Inferior parietal cortex (tissue), 1 donor: ENCODE measurements around the gene PRDX5.
A peak's percentile ranks its signal among the peaks of the same experiment; 100 is the strongest.
"Not testable (repeated sequence)": the region's sequence is repeated elsewhere in the genome, so short reads cannot be mapped to it uniquely, and the experiment has no call there.

ENCODE experiments used
- DNase-seq: peaks from one replicate; pipeline ENCODE4 v3.0.0-alpha.2; 2016; ENCODE audit errors: extremely low spot score

PRDX5 gene

DNA sequence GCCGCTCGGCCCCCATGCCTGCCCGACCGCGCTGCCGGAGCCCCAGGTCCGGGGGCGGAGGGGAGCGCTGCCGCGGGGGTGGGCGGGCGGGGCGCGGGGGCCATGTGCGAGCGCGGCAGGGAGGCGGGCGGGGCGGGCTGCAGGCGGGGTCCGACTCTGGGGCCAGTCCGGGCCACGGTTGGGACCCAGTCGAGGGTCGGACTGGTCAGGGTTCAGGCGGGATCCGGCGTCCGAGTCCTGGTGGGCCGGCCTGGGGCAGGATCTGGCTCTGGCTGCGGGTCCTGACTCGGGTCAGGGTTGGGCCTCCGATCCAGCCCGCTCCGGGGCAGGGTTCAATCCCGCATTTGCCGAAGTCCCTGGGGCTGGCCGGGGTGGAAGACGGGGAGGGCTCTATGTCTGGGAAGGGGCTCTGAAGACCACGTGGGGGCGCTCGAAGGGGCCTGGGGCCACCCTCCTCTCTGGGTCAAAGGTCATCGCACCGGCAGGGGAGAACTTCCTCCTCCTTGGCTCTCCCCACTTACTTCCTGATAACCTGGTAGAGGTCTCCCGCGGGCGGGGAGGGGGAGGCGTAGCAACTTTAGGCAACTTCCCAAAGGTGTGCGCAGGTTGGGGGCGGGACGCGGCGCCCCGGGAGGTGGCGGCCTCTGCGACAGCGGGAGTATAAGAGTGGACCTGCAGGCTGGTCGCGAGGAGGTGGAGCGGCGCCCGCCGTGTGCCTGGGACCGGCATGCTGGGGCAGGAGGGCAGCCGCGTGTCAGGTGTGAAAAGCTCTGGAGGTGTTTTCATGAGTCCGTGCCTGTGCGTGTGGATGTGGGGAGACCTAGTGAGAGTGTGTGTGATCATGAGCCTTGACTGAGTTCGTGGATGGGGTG is 12.0 kb upstream of the PRDX5 start:
- peak; percentile 53 for DNase-seq

DNA sequence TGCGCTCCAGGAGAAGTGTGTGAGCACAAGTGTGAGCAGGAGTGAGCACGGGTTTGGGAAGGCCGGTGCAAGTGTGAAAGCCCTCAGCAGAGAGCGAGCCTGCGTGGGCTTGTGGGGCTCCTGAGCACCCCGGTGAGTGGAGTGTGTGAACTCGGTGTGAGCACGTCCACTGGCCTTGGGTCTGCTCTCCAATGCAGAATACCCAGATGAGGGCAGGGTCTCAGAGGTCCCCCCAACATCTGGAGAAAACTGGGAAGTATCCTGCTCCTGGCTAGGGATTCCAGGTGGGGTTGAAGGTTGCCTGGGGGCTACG is 11.4 kb upstream of the PRDX5 start:
- DNase-seq = no peak

DNA sequence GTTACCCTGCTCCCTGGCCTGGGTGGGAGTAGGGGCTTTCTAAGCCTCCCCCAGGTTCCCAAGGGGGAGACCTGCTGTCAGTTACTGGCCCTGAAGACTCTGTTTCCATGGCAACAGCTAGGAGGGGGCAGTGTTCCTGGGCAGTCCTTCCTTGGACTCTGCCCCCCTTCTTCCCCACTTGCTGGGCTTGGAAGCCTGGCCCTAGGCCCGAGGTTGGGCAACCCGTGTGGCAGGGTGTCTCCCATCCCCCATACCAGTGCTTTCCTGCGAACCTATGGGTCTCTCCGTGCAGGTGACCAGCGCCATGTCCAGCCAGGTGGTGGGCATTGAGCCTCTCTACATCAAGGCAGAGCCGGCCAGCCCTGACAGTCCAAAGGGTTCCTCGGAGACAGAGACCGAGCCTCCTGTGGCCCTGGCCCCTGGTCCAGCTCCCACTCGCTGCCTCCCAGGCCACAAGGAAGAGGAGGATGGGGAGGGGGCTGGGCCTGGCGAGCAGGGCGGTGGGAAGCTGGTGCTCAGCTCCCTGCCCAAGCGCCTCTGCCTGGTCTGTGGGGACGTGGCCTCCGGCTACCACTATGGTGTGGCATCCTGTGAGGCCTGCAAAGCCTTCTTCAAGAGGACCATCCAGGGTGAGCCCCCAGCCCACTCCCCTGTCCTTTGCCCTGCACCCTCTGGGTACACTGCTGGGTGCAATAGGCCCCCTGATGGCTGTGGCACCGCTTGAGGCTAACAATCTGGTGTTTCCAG is 10.9 kb upstream of the PRDX5 start:
- DNase-seq = no peak

DNA sequence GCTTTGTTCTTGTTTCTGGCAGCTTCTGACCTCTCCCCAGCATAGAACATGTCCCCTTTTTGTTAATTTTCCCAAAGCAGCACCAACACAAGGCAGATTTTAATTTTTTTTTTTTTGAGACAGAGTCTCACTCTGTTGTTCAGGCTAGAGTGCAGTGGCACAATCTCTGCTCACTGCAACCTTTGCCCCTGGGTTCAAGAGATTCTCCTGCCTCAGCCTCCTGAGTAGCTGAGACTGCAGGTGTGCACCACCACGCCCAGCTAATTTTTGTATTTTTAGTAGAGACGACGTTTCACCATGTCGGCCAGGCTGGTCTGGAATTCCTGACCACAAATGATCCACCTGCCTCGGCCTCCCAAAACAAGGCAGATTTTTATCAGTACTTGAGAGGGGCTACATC is 10.1 kb upstream of the PRDX5 start:
- not testable (repeated sequence) for DNase-seq

DNA sequence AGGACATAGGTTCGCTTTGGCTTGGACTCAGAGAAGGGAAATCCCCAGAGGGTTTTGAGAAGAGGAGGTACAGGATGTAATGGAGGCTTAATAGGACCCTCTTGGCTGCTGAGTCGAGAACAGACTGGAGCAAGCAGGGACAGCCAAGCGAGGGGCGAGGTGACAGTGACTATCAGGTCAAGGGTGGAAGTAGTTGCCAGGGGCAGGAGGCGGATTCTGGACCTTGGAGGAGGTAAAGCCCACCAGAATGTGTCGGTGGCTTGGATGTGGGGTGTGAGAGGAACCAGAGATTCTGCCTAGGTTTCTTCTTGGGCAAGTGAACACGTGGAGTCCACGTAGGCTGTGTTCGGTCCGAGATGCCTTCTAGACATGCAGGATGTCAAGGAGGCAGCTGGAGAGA is 5.0 kb upstream of the PRDX5 start:
- no peak for DNase-seq

DNA sequence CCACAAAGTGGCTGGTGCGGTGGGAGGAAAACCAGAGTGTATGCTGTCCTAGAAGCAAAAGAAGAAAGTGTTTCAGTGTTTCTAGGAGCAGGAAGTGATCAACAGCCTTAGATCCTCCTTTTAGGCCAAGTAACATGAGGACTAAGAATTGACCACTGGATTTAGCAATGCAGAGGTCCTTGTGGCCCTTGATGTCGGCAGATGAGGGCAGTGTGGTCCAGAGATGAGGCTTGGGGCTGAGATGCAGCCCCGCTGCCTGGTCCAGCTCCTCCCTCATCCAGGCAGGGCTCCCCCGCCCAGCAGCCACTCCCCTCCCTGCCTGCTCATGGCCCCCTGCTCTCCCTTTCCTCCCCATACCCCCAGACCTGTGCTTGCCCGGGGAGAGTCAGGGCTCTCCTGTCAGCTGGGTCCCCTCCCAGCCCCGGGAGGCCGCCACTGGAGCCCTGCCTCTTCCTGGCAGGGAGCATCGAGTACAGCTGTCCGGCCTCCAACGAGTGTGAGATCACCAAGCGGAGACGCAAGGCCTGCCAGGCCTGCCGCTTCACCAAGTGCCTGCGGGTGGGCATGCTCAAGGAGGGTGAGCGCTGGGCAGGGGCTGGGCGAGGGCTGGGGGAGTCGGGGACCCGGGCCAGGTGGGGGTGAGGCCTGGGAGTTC is 4.3 kb upstream of the PRDX5 start:
- no peak for DNase-seq

DNA sequence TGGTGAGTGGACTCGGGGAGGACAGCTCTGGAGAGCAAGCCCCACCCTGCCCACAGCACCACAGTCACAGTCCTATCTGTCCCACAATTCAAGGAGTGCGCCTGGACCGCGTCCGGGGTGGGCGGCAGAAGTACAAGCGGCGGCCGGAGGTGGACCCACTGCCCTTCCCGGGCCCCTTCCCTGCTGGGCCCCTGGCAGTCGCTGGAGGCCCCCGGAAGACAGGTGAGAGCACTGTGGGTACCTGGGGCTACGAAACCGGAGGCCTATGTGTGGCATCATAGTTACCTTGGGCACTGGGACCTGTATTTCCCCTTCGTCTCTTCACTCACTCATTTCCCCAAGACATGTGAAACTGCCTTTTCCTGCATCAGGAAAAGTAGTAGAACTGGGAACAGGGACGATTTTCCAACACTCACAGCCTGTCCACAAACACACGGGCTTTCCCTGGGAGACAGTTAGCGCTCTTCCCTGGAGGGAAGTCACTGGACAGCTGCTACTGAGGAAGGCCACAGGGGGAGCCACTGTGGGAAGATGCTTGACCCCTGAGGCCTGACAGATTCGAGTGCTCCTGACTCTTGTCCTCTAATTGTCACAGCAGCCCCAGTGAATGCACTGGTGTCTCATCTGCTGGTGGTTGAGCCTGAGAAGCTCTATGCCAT is 3.6 kb upstream of the PRDX5 start:
- DNase-seq = no peak

DNA sequence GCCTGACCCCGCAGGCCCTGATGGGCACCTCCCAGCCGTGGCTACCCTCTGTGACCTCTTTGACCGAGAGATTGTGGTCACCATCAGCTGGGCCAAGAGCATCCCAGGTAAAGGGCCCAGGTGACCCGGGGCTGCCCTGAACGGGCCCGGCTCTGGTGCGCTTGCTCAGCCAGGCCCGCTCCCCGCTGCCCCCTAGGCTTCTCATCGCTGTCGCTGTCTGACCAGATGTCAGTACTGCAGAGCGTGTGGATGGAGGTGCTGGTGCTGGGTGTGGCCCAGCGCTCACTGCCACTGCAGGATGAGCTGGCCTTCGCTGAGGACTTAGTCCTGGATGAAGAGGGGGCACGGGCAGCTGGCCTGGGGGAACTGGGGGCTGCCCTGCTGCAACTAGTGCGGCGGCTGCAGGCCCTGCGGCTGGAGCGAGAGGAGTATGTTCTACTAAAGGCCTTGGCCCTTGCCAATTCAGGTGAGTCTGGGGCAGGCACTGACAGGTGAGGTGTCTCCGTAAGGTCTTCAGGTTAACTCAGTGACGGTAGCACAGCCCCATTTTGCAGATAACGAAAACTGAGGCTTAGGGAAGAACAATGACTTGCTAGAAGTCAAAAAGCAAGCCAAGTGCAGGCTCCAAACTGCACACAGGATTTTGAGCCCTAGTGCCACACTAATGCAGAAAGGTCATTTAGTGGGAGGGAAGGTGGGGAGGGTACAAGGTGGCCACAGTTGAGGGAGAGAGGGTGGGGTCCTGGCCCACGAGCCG is 2.9 kb upstream of the PRDX5 start:
- no peak for DNase-seq

DNA sequence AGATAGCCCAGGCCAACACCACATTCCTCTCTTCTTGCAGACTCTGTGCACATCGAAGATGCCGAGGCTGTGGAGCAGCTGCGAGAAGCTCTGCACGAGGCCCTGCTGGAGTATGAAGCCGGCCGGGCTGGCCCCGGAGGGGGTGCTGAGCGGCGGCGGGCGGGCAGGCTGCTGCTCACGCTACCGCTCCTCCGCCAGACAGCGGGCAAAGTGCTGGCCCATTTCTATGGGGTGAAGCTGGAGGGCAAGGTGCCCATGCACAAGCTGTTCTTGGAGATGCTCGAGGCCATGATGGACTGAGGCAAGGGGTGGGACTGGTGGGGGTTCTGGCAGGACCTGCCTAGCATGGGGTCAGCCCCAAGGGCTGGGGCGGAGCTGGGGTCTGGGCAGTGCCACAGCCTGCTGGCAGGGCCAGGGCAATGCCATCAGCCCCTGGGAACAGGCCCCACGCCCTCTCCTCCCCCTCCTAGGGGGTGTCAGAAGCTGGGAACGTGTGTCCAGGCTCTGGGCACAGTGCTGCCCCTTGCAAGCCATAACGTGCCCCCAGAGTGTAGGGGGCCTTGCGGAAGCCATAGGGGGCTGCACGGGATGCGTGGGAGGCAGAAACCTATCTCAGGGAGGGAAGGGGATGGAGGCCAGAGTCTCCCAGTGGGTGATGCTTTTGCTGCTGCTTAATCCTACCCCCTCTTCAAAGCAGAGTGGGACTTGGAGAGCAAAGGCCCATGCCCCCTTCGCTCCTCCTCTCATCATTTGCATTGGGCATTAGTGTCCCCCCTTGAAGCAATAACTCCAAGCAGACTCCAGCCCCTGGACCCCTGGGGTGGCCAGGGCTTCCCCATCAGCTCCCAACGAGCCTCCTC is 2.0 kb upstream of the PRDX5 start:
- not testable (repeated sequence) for DNase-seq

DNA sequence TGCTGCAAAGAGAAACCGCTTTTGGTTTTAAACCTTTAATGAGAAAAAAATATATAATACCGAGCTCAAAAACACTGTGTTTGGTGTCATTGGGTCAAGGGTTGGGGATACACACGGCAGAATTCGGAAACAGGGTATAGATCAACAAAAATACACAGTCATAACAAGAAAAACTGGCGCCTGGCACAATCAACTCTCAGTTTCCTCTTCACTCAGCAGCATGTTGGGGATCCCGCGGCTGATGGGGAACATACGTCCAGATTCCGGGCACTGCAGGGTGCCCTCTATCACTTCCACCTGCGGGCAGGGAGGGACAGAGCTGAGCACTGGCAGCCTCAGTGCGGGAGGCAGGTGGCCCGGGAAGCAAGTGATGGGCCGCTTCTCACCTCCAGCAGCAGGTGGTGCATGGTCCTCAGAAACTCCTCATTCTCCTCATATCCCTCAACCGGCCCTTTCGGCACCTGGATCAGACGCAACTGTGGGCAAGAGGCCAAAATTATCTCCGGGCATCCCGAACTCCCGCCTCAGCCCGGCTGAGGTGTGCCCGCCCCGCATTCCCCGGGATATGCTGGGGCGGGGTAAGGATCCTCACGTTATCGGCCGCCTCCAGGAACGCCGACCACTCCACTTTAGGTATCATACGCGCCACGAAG is 1.1 kb upstream of the PRDX5 start:
- DNase-seq = no peak

DNA sequence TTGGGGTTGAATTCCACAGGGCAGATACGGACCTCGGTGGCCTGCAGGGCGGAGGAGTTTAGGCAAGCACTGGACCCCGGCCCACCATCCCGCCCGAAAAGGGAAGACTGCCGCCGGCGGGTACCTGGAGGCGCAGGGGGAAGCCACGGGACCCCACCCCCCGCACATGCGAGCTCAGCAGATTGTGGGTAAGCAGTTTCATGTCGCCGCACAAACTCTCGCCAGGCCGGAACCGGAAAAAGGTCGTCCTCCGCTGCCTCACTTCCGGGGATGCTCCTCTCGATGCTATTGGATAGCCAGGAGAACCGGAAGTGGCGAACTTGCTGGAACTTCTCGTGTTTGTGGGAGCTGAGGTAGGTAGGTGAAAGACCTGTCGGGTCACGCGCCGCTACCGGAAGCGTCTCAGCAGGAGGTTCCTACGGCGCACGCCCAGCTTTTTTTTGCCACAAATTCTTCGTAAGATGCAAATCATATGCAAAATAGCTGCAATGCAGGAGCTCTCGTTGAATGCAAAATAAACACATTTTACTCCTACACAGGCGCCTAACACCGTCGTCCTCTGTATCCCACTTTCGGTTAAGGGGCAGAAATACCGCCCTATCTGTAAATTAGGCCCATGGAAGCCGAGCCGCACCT is 478 bp upstream of the PRDX5 start, which contains the start of gene TRMT112:
Gene TRMT112 (minus strand): TSS at position 235 of the 636 bp plus-strand sequence. CDS start 33 bp downstream, at position 202.
- peak; percentile 99 for DNase-seq

DNA sequence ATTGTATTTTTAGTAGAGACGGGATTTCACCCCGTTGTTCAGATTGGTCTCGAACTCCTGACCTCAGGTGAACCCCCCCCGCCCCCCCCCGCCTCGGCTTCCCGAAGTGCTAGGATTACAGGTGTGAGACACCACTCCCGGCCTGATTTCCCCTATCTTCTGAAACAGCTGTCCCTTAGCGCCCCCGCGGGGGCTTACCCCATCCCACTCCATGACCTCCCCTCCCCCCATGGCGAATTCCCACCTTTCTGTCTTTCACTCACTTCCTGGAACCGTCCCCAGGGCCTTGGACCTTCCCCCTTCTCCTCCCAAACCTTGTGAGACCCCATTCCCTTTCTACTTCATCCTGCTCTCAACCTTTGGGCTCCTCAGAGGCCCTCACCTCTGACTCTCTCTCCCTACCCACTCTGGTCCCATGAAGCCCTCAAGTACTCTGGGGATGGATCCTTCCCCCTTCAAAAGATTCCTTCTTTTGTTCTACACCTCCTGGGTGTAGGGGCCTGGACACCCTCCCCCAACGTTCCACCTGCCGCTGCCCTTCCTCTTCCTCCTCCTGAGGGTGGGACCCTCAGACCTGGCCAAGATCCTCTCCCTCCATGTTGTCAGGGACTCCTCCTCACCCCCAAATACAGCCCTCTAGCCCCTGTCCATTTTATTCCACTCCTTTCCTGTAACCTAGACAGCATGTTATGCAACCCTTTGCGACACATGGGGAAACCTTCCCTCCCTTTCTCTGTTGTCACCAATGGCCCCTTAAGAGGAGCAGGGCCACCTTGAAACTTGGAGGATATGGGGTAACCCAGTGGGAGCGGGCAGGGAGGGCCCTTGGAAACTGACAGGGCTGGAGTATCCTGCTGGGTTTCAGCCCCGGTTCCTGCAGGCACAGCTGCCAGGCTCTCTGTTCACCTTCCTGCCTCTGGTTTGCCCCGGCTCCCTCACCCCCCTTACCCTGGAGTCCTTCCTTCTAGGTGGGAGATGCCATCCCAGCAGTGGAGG is 1.1 kb downstream of the PRDX5 start:
- DNase-seq = no peak

DNA sequence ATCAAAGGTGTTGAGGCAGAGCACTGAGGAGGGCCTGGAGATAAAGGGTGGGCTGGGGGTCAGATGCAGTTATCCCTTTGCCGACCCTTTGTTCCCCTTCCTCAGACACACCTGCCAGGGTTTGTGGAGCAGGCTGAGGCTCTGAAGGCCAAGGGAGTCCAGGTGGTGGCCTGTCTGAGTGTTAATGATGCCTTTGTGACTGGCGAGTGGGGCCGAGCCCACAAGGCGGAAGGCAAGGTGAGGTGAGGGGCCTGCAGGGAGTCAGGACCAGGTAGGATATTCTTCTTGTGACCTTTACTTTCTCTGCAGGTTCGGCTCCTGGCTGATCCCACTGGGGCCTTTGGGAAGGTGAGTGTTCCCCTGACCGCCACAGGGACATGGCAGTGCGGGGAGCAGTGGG is 2.6 kb downstream of the PRDX5 start:
- no peak for DNase-seq

DNA sequence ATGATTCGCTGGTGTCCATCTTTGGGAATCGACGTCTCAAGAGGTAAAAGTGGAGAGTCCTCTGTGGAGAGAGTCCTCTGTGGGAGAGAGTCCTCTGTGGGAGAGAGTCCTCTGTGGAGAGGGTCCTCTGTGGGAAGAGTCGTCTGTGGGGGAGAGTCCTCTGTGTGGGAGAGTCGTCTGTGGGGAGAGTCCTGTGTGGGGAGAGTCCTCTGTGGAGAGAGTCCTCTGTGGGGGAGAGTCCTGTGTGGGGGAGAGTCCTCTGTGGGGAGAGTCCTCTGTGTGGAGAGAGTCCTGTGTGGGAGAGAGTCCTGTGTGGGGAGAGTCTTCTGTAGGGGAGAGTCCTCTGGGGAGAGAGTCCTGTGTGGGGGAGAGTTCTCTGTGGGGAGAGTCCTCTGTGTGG is 3.1 kb downstream of the PRDX5 start:
- no peak for DNase-seq

DNA sequence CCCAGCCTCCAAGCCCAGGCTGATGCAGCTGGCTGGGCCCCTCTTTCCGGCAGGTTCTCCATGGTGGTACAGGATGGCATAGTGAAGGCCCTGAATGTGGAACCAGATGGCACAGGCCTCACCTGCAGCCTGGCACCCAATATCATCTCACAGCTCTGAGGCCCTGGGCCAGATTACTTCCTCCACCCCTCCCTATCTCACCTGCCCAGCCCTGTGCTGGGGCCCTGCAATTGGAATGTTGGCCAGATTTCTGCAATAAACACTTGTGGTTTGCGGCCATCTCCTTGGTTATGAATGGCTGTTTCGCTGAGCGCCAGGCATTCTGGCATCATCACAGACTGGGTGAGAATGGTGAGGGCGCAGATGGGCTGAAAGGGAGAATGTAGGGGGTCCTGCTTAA is 3.6 kb downstream of the PRDX5 start:
- DNase-seq = no peak

DNA sequence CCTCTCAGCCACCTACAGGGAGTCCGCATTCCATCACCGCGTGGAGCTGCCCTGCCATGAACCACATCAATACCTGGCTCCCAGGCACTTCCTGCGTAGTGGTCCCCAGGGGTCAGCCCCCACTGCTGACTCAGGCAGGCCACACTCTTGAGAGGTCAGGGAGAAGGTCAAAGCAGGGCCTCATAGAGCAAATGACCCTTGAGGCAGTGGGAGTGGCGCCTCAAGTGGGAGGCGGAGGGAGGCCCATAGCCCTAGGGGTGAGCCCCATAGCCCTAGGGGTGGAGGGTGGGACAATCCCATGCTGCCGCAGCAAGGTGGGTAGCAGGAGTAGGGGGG is 5.0 kb downstream of the PRDX5 start:
- DNase-seq = no peak

DNA sequence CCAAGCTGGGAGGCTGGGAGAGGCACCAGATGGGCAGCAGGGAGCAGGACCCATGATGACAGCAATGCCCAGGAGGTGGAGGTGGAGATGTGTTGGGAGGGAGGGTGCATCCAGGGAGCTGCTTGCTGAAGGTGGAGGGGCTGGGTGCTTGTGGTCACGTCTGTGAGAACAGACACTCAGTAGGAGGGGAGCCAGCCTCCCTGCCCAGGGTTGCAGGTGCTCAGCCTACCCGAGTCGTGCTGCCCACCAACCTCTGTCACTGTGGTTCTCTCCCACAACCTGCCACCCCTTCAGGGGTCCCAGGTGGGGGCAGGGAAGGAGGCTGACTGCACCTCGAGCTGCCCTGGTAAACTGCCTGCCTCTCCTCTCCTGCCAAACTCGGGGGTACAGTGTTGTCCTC is 5.5 kb downstream of the PRDX5 start:
- no peak for DNase-seq

DNA sequence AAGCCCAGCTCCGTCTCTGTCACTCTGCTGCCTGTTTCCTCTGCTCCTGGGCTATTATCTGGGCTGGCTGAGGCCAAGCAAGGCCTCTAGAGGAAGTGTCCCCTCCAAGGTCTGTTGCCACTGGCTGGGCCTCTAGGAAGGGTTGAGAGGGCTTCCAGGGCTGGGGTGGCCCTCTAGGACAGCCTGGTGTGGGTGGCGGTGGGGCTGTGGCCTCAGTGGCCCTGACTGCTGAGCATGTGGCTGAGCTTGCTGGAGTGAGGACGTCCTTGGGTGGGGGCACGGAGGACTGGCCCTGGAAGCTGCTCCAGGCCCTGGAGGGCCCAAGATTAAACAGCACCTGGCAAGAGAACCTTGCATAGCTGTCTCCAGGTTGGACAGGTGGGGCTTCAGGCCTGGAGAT is 6.1 kb downstream of the PRDX5 start:
- DNase-seq = not testable (repeated sequence)
